HCT116 (cell line): ENCODE measurements around the gene MDP1. TPM values are rescaled to one million over a fixed set of nuclear protein-coding genes. Genes with fewer than 3 reads are reported as not detected.

ENCODE experiments used
- ATAC-seq: fragments of 200-7000 bp; cut with Tn5 transposase; 2 replicates; pipeline ENCODE4 v1.9.1; 2020; ENCODE audit warnings: mild to moderate bottlenecking, moderate library complexity
- BruUV-seq: library from RNA; stranded (reverse); fragments of 400-500 nt; replicated peaks from 2 replicates; lab custom pipeline; 2021; lab: Mats Ljungman, UMichigan
- CTCF ChIA-PET: fragments of 300-600 bp; sonication (Branson Sonifier 250); formaldehyde crosslinking; loops from one replicate; lab custom pipeline; 2021; ENCODE audit warnings: antibody characterized with exemption; lab: Charles Lee
- POLR2A ChIA-PET: fragments of 300-600, 350-600 bp; sonication (Branson Sonifier 250); formaldehyde crosslinking; loops from one replicate; lab custom pipeline; 2021; ENCODE audit warnings: antibody characterized with exemption; lab: Charles Lee
- RAD21 ChIA-PET, 2 experiments: fragments of 300-600 bp; sonication (Branson Sonifier 250); formaldehyde crosslinking; loops; one replicate each; lab custom pipeline; 2023; ENCODE audit warnings: low total read pairs in 2 of 2; ENCODE audit not compliant: uncharacterized antibody in 2 of 2, unreplicated experiment in 2 of 2, low non-redundant PET in 1 of 2; lab: Charles Lee
- DNase-seq: peaks from one replicate; pipeline ENCODE4 v3.0.0-alpha.2; 2010; ENCODE audit warnings: low read depth, low spot score
- H2AFZ ChIP-seq: fragments of 200-600 bp; shearing (Covaris generic), sonication (generic); 2 replicates; pipeline ENCODE4 v1.6.1; 2017; ENCODE audit warnings: low read depth, mixed run types, mixed read lengths, antibody characterized with exemption, low read length; ENCODE audit not compliant: poor library complexity, severe bottlenecking
- H3K27ac ChIP-seq: 2 replicates; pipeline ENCODE4 v1.5.1; 2012; ENCODE audit warnings: low read depth, low read length
- H3K27me3 ChIP-seq: fragments of 200-600 bp; sonication (generic); 2 replicates; pipeline ENCODE4 v1.6.1; 2016; ENCODE audit warnings: mixed run types, low read length, mixed read lengths; ENCODE audit not compliant: insufficient read depth
- H3K36me3 ChIP-seq, 2 experiments: fragments of 200-500 bp in 1 of 2; fragments of 200-600 bp in 1 of 2; sonication (Bioruptor generic) in 1 of 2; sonication (generic) in 1 of 2; 2 replicates each; pipeline versions ENCODE4 v1.5.1 to v1.6.1; 2014 to 2016; ENCODE audit warnings: low read length in 2 of 2, inconsistent platforms in 1 of 2, mixed read lengths in 1 of 2, mixed run types in 1 of 2; ENCODE audit not compliant: insufficient read depth in 2 of 2, control insufficient read depth in 1 of 2
- H3K4me1 ChIP-seq, 2 experiments: fragments of 200-600 bp in 1 of 2; sonication (generic) in 1 of 2; 2 replicates each; pipeline versions ENCODE4 v1.5.1 to v1.6.1; 2012 to 2017; ENCODE audit warnings: low read length in 2 of 2, inconsistent platforms in 1 of 2, mild to moderate bottlenecking in 1 of 2, mixed read lengths in 1 of 2, mixed run types in 1 of 2, moderate library complexity in 1 of 2; ENCODE audit not compliant: insufficient read depth in 2 of 2, control insufficient read depth in 1 of 2
- H3K4me2 ChIP-seq: fragments of 200-600 bp; sonication (generic); 2 replicates; pipeline ENCODE4 v1.6.1; 2017; ENCODE audit warnings: mixed run types, low read length, mixed read lengths
- H3K4me3 ChIP-seq, 2 experiments: fragments of 200-600 bp in 1 of 2; sonication (generic) in 1 of 2; replicated peaks in 1 of 2; 2 replicates each; pipeline ENCODE4 v1.5.1; 2011 to 2016; ENCODE audit warnings: low read length in 2 of 2, control low read depth in 1 of 2, low read depth in 1 of 2, mild to moderate bottlenecking in 1 of 2, mixed read lengths in 1 of 2, mixed run types in 1 of 2
- H3K79me2 ChIP-seq: fragments of 200-600 bp; sonication (generic); 2 replicates; pipeline ENCODE4 v1.6.1; 2017; ENCODE audit warnings: mild to moderate bottlenecking, mixed run types, low read length, moderate library complexity, mixed read lengths; ENCODE audit not compliant: insufficient read depth
- H3K9ac ChIP-seq: fragments of 200-600 bp; sonication (generic); 2 replicates; pipeline ENCODE4 v1.6.1; 2016; ENCODE audit warnings: low read length, mixed read lengths
- H3K9me2 ChIP-seq: fragments of 200-600 bp; sonication (generic), shearing (Covaris generic); 2 replicates; pipeline ENCODE4 v1.6.1; 2017; ENCODE audit warnings: mixed run types, mild to moderate bottlenecking, moderate library complexity; ENCODE audit not compliant: insufficient read depth
- H3K9me3 ChIP-seq, 2 experiments: fragments of 200-500 bp in 1 of 2; fragments of 200-600 bp in 1 of 2; sonication (Bioruptor generic) in 1 of 2; sonication (generic) in 1 of 2; 2 replicates each; pipeline ENCODE4 v1.6.1; 2014 to 2017; ENCODE audit warnings: low read length in 2 of 2, mixed read lengths in 2 of 2, inconsistent platforms in 1 of 2, low read depth in 1 of 2, mild to moderate bottlenecking in 1 of 2, mixed run types in 1 of 2, moderate library complexity in 1 of 2; ENCODE audit not compliant: control insufficient read depth in 1 of 2, insufficient read depth in 1 of 2
- H4K20me1 ChIP-seq: fragments of 200-600 bp; sonication (generic), shearing (Covaris generic); 2 replicates; pipeline ENCODE4 v1.6.1; 2017; ENCODE audit warnings: mixed run types, mild to moderate bottlenecking, moderate library complexity; ENCODE audit not compliant: insufficient read depth
- CTCF ChIP-seq, 3 experiments: fragments of 200-600 bp in 1 of 3; sonication (generic) in 1 of 3; IDR thresholded peaks in 2 of 3; conservative IDR thresholded peaks in 1 of 3; 2 replicates each; pipeline ENCODE4 v1.5.1; 2012 to 2017; ENCODE audit warnings: low read depth in 2 of 3, low read length in 2 of 3, antibody characterized with exemption in 1 of 3, borderline replicate concordance in 1 of 3, control low read depth in 1 of 3, mild to moderate bottlenecking in 1 of 3, mixed read lengths in 1 of 3, mixed run types in 1 of 3, moderate library complexity in 1 of 3; ENCODE audit not compliant: insufficient read depth in 1 of 3
- EGR1 ChIP-seq: IDR thresholded peaks from 2 replicates; pipeline ENCODE4 v1.6.1; 2012; ENCODE audit warnings: low read depth
- EZH2phosphoT487 ChIP-seq: fragments of 200-600 bp; IDR thresholded peaks from 2 replicates; pipeline ENCODE4 v1.6.1; 2018; ENCODE audit warnings: antibody characterized with exemption, borderline replicate concordance
- JUND ChIP-seq: IDR thresholded peaks from 2 replicates; pipeline ENCODE4 v1.6.1; 2012
- POLR2A ChIP-seq: IDR thresholded peaks from 2 replicates; pipeline ENCODE4 v1.7.0; 2011; ENCODE audit warnings: borderline replicate concordance; ENCODE audit not compliant: insufficient read depth, insufficient read length; ENCODE audit errors: extremely low read depth
- SP1 ChIP-seq: IDR thresholded peaks from 2 replicates; pipeline ENCODE4 v1.6.1; 2012; ENCODE audit warnings: low read depth
- SRF ChIP-seq: IDR thresholded peaks from 2 replicates; pipeline ENCODE4 v1.6.1; 2012; ENCODE audit warnings: low read depth
- TCF7L2 ChIP-seq: IDR thresholded peaks from 2 replicates; pipeline ENCODE4 v1.7.0; 2011; ENCODE audit warnings: borderline replicate concordance, inconsistent platforms; ENCODE audit not compliant: insufficient read depth, insufficient read length; ENCODE audit errors: extremely low read depth
- ZFX ChIP-seq: fragments of 450-650 bp; IDR thresholded peaks from 2 replicates; pipeline ENCODE4 v1.6.1; 2017
- ZNF274 ChIP-seq: fragments of 200-500 bp; sonication (Bioruptor generic); IDR thresholded peaks from 2 replicates; pipeline ENCODE4 v1.6.1; 2014; ENCODE audit warnings: mild to moderate bottlenecking, low read depth, low read length, inconsistent platforms
- intact Hi-C: fragments of 100-400 bp; cut with micrococcal nuclease; formaldehyde crosslinking; loops from 2 replicates; pipeline ENCODE4 v1.10.0; 2022
- total RNA-seq: library from RNA; stranded (reverse); gene quantifications from one replicate; pipeline ENCODE4 v1.2.1, GENCODE V29; 2021; ENCODE audit not compliant: unreplicated experiment
- TF ChIP-seq, protein P1 (sequence below): IDR thresholded peaks from 2 replicates; pipeline ENCODE4 v1.6.1; 2011; ENCODE audit warnings: mild to moderate bottlenecking, low read length, moderate library complexity; ENCODE audit not compliant: insufficient replicate concordance; ENCODE audit errors: extremely low read depth

The MDP1 gene
- total RNA-seq, 1 experiment from 2014 or later = 15.9 TPM

DNA sequence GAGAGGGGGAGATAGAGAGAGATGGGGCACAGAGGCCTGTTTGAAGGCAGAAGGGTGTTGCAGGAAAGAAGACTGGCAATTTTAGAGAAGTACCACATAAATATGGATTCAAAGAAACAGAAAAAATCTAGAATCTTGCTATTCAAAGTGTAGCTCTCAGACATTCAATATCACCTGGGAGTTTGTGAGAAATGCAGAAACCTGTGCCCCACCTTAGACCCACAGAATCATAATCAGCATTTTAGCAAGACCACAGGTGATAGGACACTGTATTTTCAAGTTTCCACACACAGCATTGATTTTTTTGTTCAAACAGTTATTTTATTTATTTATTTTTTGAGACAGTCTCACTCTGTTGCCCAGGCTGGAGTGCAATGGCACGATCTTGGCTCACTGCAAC is 13.0 kb upstream of the MDP1 start:
- no peak for ATAC-seq
- POLR2A ChIA-PET = interaction anchor here (0.9 kb wide), 1 partner anchor 13 kb away, joined by 3 read pairs; the partner anchor contains the start of gene MDP1
- BruUV-seq = no TSS peak

DNA sequence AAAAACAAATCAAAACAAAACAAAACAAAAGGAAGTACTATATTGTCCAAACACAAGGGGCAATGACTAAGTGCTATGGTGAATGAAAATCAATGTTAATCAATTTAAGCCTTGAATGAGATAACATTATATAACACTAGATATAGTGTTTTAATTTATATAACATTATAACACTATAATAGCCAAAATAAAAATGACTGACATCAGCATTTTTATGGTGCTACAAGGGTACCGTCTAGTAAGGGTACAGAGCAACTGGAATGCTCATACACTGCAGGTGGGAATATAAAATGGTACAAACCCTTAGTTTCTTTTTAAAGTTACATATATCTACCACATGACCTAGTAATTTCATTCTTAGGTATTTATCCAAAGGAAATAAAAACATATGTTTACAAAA is 10.6 kb upstream of the MDP1 start:
- DNase-seq = no peak
- POLR2A ChIA-PET = no interaction called here
- Histone ChIP-seq H3K9me2 (no peaks in the 10 kb centered on the region), H3K4me1 (peaks cover 7 to 10% of the 10 kb centered on the region in 2 experiments; a peak in 3 of 4 replicates), H3K9me3 (no peaks in the 10 kb centered on the region), H3K36me3 (peaks cover 4 to 10% of the 10 kb centered on the region in 2 experiments; a peak in 3 of 4 replicates), H3K27ac (no peak overlapping the region), H3K9ac (no peak overlapping the region), H3K27me3 (no peaks in the 10 kb centered on the region), H3K79me2 (peaks cover 92% of the 10 kb centered on the region), H3K4me2 (no peak overlapping the region), H3K4me3 (no peak overlapping the region), H4K20me1 (no peaks in the 10 kb centered on the region), H2AFZ (no peak overlapping the region)
- CTCF ChIA-PET = no interaction called here
- ATAC-seq = no peak
- RAD21 ChIA-PET = no interaction called here
- TF ChIP-seq, protein P1, sequence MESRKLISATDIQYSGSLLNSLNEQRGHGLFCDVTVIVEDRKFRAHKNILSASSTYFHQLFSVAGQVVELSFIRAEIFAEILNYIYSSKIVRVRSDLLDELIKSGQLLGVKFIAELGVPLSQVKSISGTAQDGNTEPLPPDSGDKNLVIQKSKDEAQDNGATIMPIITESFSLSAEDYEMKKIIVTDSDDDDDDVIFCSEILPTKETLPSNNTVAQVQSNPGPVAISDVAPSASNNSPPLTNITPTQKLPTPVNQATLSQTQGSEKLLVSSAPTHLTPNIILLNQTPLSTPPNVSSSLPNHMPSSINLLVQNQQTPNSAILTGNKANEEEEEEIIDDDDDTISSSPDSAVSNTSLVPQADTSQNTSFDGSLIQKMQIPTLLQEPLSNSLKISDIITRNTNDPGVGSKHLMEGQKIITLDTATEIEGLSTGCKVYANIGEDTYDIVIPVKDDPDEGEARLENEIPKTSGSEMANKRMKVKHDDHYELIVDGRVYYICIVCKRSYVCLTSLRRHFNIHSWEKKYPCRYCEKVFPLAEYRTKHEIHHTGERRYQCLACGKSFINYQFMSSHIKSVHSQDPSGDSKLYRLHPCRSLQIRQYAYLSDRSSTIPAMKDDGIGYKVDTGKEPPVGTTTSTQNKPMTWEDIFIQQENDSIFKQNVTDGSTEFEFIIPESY = no peak
- TF ChIP-seq CTCF (IDR thresholded peaks at IDR 0.05 in 2 of 3, conservative IDR thresholded peaks at IDR 0.05 in 1 of 3; ENCODE audit: borderline replicate concordance in 1 of 3, insufficient read depth in 1 of 3, low read depth in 2 of 3, low read length in 2 of 3) = no peak
- TF ChIP-seq ZFX = no peak
- TF ChIP-seq SRF = no peak
- TF ChIP-seq EZH2phosphoT487 = no peak
- no peak for TF ChIP-seq EGR1
- TF ChIP-seq ZNF274 = no peak
- intact Hi-C loops = no loop called here
- no TSS peak for BruUV-seq

More for the DNA sequence above, 13.0 kb upstream of the MDP1 start:
- Histone ChIP-seq H2AFZ (no peak overlapping the region), H3K27ac (no peak overlapping the region), H3K4me3 (no peak overlapping the region), H3K4me1 (peaks cover 13 to 21% of the 10 kb centered on the region in 2 experiments), H3K79me2 (peaks cover 88% of the 10 kb centered on the region), H3K9ac (no peak overlapping the region), H3K4me2 (no peak overlapping the region), H3K36me3 (peaks cover 4 to 10% of the 10 kb centered on the region in 2 experiments; a peak in 3 of 4 replicates), H4K20me1 (no peaks in the 10 kb centered on the region), H3K27me3 (no peaks in the 10 kb centered on the region), H3K9me3 (no peaks in the 10 kb centered on the region), H3K9me2 (no peaks in the 10 kb centered on the region)
- intact Hi-C loops = no loop called here
- TF ChIP-seq JUND = no peak
- TF ChIP-seq SP1 = no peak
- no peak for TF ChIP-seq POLR2A
- no peak for TF ChIP-seq TCF7L2
- ChIA-PET RAD21 (no interaction called here), CTCF (interaction anchor here (1.2 kb wide), 1 partner anchor 13 kb away, joined by 4 read pairs; the partner anchor contains the start of gene MDP1)
- DNase-seq = no peak
